ENCODE measurements around the gene ASXL2.

ASXL2 gene

GRCh38 chr2:25777077-25777476 is 101.2 kb downstream of the ASXL2 start:
- H3K9me3 ChIP-seq (ENCODE audit: control insufficient read depth in 1 of 2, low read length in 2 of 2), result no peaks in the 10 kb centered on the region

GRCh38 chr2:25772078-25772477 is 106.2 kb downstream of the ASXL2 start:
- H3K27ac ChIP-seq (ENCODE audit: low read depth, low read length), result no peak overlapping the region
- no peak overlapping the region for H3K4me3 ChIP-seq (ENCODE audit: low read depth in 1 of 2, low read length in 2 of 2)
- H3K9ac ChIP-seq (ENCODE audit: low read depth in 1 of 2, low read length in 2 of 2), result no peak overlapping the region
- H3K9me3 ChIP-seq (ENCODE audit: control insufficient read depth in 1 of 2, low read length in 2 of 2), result no peaks in the 10 kb centered on the region
- peaks cover 7 to 27% of the 10 kb centered on the region in 2 donors for H3K36me3 ChIP-seq (ENCODE audit: control insufficient read depth in 1 of 2, insufficient read depth in 2 of 2, low read length in 2 of 2)
- no peaks in the 10 kb centered on the region for H3K27me3 ChIP-seq (ENCODE audit: control insufficient read depth in 1 of 2, insufficient read depth in 2 of 2, low read length in 2 of 2)
- H3K4me1 ChIP-seq (ENCODE audit: control insufficient read depth in 1 of 2, insufficient read depth in 2 of 2, low read length in 2 of 2), result no peaks in the 10 kb centered on the region

More at GRCh38 chr2:25777077-25777476, 101.2 kb downstream of the ASXL2 start:
- Histone ChIP-seq H3K36me3 (ENCODE audit: control insufficient read depth in 1 of 2, insufficient read depth in 2 of 2, low read length in 2 of 2) (peaks cover 0 to 3% of the 10 kb centered on the region in 2 donors), H3K27ac (ENCODE audit: low read depth, low read length) (no peak overlapping the region), H3K9ac (ENCODE audit: low read depth in 1 of 2, low read length in 2 of 2) (no peak overlapping the region), H3K4me1 (ENCODE audit: control insufficient read depth in 1 of 2, insufficient read depth in 2 of 2, low read length in 2 of 2) (no peaks in the 10 kb centered on the region), H3K4me3 (ENCODE audit: low read depth in 1 of 2, low read length in 2 of 2) (no peak overlapping the region), H3K27me3 (ENCODE audit: control insufficient read depth in 1 of 2, insufficient read depth in 2 of 2, low read length in 2 of 2) (no peaks in the 10 kb centered on the region)

GRCh38 chr2:25763575-25763974 is 114.7 kb downstream of the ASXL2 start:
- Histone ChIP-seq H3K9me3 (ENCODE audit: control insufficient read depth in 1 of 2, low read length in 2 of 2) (no peaks in the 10 kb centered on the region), H3K4me3 (ENCODE audit: low read depth in 1 of 2, low read length in 2 of 2) (no peak overlapping the region), H3K27ac (ENCODE audit: low read depth, low read length) (no peak overlapping the region), H3K9ac (ENCODE audit: low read depth in 1 of 2, low read length in 2 of 2) (no peak overlapping the region), H3K4me1 (ENCODE audit: control insufficient read depth in 1 of 2, insufficient read depth in 2 of 2, low read length in 2 of 2) (peaks cover 2 to 3% of the 10 kb centered on the region in 2 donors), H3K36me3 (ENCODE audit: control insufficient read depth in 1 of 2, insufficient read depth in 2 of 2, low read length in 2 of 2) (peaks cover 12 to 26% of the 10 kb centered on the region in 2 donors), H3K27me3 (ENCODE audit: control insufficient read depth in 1 of 2, insufficient read depth in 2 of 2, low read length in 2 of 2) (no peaks in the 10 kb centered on the region)

- peaks cover 3 to 29% of the 10 kb centered on the region in 2 donors for H3K4me1 ChIP-seq (ENCODE audit: control insufficient read depth in 1 of 2, insufficient read depth in 2 of 2, low read length in 2 of 2)
- no peak overlapping the region for H3K4me3 ChIP-seq (ENCODE audit: low read depth in 1 of 2, low read length in 2 of 2)
- H3K27ac ChIP-seq (ENCODE audit: low read depth, low read length), result no peak overlapping the region
- no peaks in the 10 kb centered on the region for H3K9me3 ChIP-seq (ENCODE audit: control insufficient read depth in 1 of 2, low read length in 2 of 2)
- H3K36me3 ChIP-seq (ENCODE audit: control insufficient read depth in 1 of 2, insufficient read depth in 2 of 2, low read length in 2 of 2), result peaks cover 7 to 14% of the 10 kb centered on the region in 2 donors
- no peak overlapping the region for H3K9ac ChIP-seq (ENCODE audit: low read depth in 1 of 2, low read length in 2 of 2)
- H3K27me3 ChIP-seq (ENCODE audit: control insufficient read depth in 1 of 2, insufficient read depth in 2 of 2, low read length in 2 of 2), result no peaks in the 10 kb centered on the region
These were observed 118.0 kb downstream of the ASXL2 start for GRCh38 chr2:25760297-25760696.

- no peaks in the 10 kb centered on the region for H3K9me3 ChIP-seq (ENCODE audit: control insufficient read depth in 1 of 2, low read length in 2 of 2)
- peaks cover 7 to 29% of the 10 kb centered on the region in 2 donors for H3K36me3 ChIP-seq (ENCODE audit: control insufficient read depth in 1 of 2, insufficient read depth in 2 of 2, low read length in 2 of 2)
- no peaks in the 10 kb centered on the region for H3K27me3 ChIP-seq (ENCODE audit: control insufficient read depth in 1 of 2, insufficient read depth in 2 of 2, low read length in 2 of 2)
- no peak overlapping the region for H3K9ac ChIP-seq (ENCODE audit: low read depth in 1 of 2, low read length in 2 of 2)
- no peak overlapping the region for H3K27ac ChIP-seq (ENCODE audit: low read depth, low read length)
- H3K4me3 ChIP-seq (ENCODE audit: low read depth in 1 of 2, low read length in 2 of 2), result no peak overlapping the region
- H3K4me1 ChIP-seq (ENCODE audit: control insufficient read depth in 1 of 2, insufficient read depth in 2 of 2, low read length in 2 of 2), result peaks cover 3 to 32% of the 10 kb centered on the region in 2 donors
These were observed 119.9 kb downstream of the ASXL2 start for GRCh38 chr2:25758348-25758747.

GRCh38 chr2:25757906-25758305 is 120.4 kb downstream of the ASXL2 start:
- no peak overlapping the region for H3K27ac ChIP-seq (ENCODE audit: low read depth, low read length)
- H3K9ac ChIP-seq (ENCODE audit: low read depth in 1 of 2, low read length in 2 of 2), result no peak overlapping the region
- H3K4me3 ChIP-seq (ENCODE audit: low read depth in 1 of 2, low read length in 2 of 2), result no peak overlapping the region
- H3K4me1 ChIP-seq (ENCODE audit: control insufficient read depth in 1 of 2, insufficient read depth in 2 of 2, low read length in 2 of 2), result peaks cover 3 to 32% of the 10 kb centered on the region in 2 donors
- peaks cover 7 to 33% of the 10 kb centered on the region in 2 donors for H3K36me3 ChIP-seq (ENCODE audit: control insufficient read depth in 1 of 2, insufficient read depth in 2 of 2, low read length in 2 of 2)
- H3K27me3 ChIP-seq (ENCODE audit: control insufficient read depth in 1 of 2, insufficient read depth in 2 of 2, low read length in 2 of 2), result no peaks in the 10 kb centered on the region
- no peaks in the 10 kb centered on the region for H3K9me3 ChIP-seq (ENCODE audit: control insufficient read depth in 1 of 2, low read length in 2 of 2)

- Histone ChIP-seq H3K27me3 (ENCODE audit: control insufficient read depth in 1 of 2, insufficient read depth in 2 of 2, low read length in 2 of 2) (no peaks in the 10 kb centered on the region), H3K36me3 (ENCODE audit: control insufficient read depth in 1 of 2, insufficient read depth in 2 of 2, low read length in 2 of 2) (peaks cover 13 to 45% of the 10 kb centered on the region in 2 donors), H3K4me3 (ENCODE audit: low read depth in 1 of 2, low read length in 2 of 2) (no peak overlapping the region), H3K27ac (ENCODE audit: low read depth, low read length) (no peak overlapping the region), H3K9ac (ENCODE audit: low read depth in 1 of 2, low read length in 2 of 2) (no peak overlapping the region), H3K9me3 (ENCODE audit: control insufficient read depth in 1 of 2, low read length in 2 of 2) (no peaks in the 10 kb centered on the region), H3K4me1 (ENCODE audit: control insufficient read depth in 1 of 2, insufficient read depth in 2 of 2, low read length in 2 of 2) (peaks cover 3 to 32% of the 10 kb centered on the region in 2 donors)
These were observed 121.8 kb downstream of the ASXL2 start for GRCh38 chr2:25756536-25756935.

- Histone ChIP-seq H3K9ac (ENCODE audit: low read depth in 1 of 2, low read length in 2 of 2) (no peak overlapping the region), H3K36me3 (ENCODE audit: control insufficient read depth in 1 of 2, insufficient read depth in 2 of 2, low read length in 2 of 2) (peaks cover 25 to 59% of the 10 kb centered on the region in 2 donors), H3K27me3 (ENCODE audit: control insufficient read depth in 1 of 2, insufficient read depth in 2 of 2, low read length in 2 of 2) (no peaks in the 10 kb centered on the region), H3K4me1 (ENCODE audit: control insufficient read depth in 1 of 2, insufficient read depth in 2 of 2, low read length in 2 of 2) (no peaks in the 10 kb centered on the region), H3K9me3 (ENCODE audit: control insufficient read depth in 1 of 2, low read length in 2 of 2) (no peaks in the 10 kb centered on the region), H3K27ac (ENCODE audit: low read depth, low read length) (no peak overlapping the region), H3K4me3 (ENCODE audit: low read depth in 1 of 2, low read length in 2 of 2) (no peak overlapping the region)
These were observed 128.6 kb downstream of the ASXL2 start for GRCh38 chr2:25749676-25750075.

- Histone ChIP-seq H3K9ac (ENCODE audit: low read depth in 1 of 2, low read length in 2 of 2) (no peak overlapping the region), H3K27me3 (ENCODE audit: control insufficient read depth in 1 of 2, insufficient read depth in 2 of 2, low read length in 2 of 2) (no peaks in the 10 kb centered on the region), H3K27ac (ENCODE audit: low read depth, low read length) (no peak overlapping the region), H3K36me3 (ENCODE audit: control insufficient read depth in 1 of 2, insufficient read depth in 2 of 2, low read length in 2 of 2) (peaks cover 35% of the 10 kb centered on the region in 2 donors), H3K4me1 (ENCODE audit: control insufficient read depth in 1 of 2, insufficient read depth in 2 of 2, low read length in 2 of 2) (no peaks in the 10 kb centered on the region), H3K4me3 (ENCODE audit: low read depth in 1 of 2, low read length in 2 of 2) (no peak overlapping the region), H3K9me3 (ENCODE audit: control insufficient read depth in 1 of 2, low read length in 2 of 2) (no peaks in the 10 kb centered on the region)
These were observed 134.2 kb downstream of the ASXL2 start for GRCh38 chr2:25744055-25744454.

- no peaks in the 10 kb centered on the region for H3K27me3 ChIP-seq (ENCODE audit: control insufficient read depth in 1 of 2, insufficient read depth in 2 of 2, low read length in 2 of 2)
- no peaks in the 10 kb centered on the region for H3K9me3 ChIP-seq (ENCODE audit: control insufficient read depth in 1 of 2, low read length in 2 of 2)
- H3K4me1 ChIP-seq (ENCODE audit: control insufficient read depth in 1 of 2, insufficient read depth in 2 of 2, low read length in 2 of 2), result no peaks in the 10 kb centered on the region
- H3K27ac ChIP-seq (ENCODE audit: low read depth, low read length), result no peak overlapping the region
- H3K4me3 ChIP-seq (ENCODE audit: low read depth in 1 of 2, low read length in 2 of 2), result no peak overlapping the region
- no peak overlapping the region for H3K9ac ChIP-seq (ENCODE audit: low read depth in 1 of 2, low read length in 2 of 2)
- H3K36me3 ChIP-seq (ENCODE audit: control insufficient read depth in 1 of 2, insufficient read depth in 2 of 2, low read length in 2 of 2), result peaks cover 31 to 35% of the 10 kb centered on the region in 2 donors
These were observed 135.0 kb downstream of the ASXL2 start for GRCh38 chr2:25743132-25743830.
